ENCODE results near the gene NOMO2. TPM values are rescaled to one million over a fixed set of nuclear protein-coding genes. Genes with fewer than 3 reads are reported as not detected.
A peak's percentile ranks its signal among the peaks of the same experiment; 100 is the strongest.
"Not testable (repeated sequence)": the region's sequence is repeated elsewhere in the genome, so short reads cannot be mapped to it uniquely, and the experiment has no call there.

Gene NOMO2
- total RNA-seq, 2 experiments from 2014 or later = 77.2 to 122 TPM

DNA sequence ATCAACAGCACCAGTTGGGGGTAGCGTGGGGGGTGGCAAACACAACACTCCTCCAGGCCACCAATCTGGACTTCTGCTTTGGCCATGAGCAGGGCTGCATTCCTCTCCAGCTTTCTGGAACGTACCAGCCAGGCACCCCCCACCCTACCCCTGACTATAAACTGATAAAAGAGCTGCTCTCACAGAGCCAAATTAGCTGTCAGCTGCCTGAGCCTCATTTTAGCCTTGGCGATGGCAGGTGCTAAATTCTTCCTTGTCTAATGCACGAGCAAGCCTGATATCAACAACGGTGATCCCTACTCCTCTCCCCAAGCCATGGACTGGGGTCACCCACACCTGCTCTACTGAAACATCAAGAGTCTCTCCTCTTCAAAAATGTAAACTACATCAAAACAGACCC, 8.2 kb downstream of the NOMO2 start:
- H3K4me3 Mint-ChIP-seq; H3K27me3 Mint-ChIP-seq; H3K27ac Mint-ChIP-seq; H3K9me3 Mint-ChIP-seq; H3K36me3 Mint-ChIP-seq (ENCODE audit: low read depth); DNase-seq; POLR2A ChIA-PET; H3K4me1 Mint-ChIP-seq; CTCF ChIA-PET: not testable (repeated sequence)

DNA sequence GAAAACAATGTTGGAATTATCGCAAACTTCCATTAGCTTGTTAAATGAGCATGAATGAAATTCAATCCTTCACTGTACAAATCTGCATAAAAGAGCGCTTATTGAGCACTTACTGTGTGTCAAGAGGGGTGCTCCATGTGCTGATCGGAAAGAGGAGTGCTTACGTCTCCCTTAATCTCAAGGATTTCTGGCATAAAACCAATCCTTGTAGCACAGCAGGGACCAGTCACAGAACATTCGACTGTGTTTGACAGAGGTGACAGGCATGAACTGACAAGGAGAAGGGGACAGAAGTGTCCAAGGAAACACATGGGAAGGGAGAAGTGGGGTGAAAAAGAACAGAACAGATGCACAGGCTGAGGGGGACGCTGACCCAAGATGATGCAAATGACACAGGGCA, 14.5 kb downstream of the NOMO2 start:
- H3K4me3 Mint-ChIP-seq; H3K36me3 Mint-ChIP-seq (ENCODE audit: low read depth); H3K9me3 Mint-ChIP-seq; H3K4me1 Mint-ChIP-seq; H3K27ac Mint-ChIP-seq; DNase-seq; H3K27me3 Mint-ChIP-seq; POLR2A ChIA-PET; CTCF ChIA-PET: not testable (repeated sequence)

DNA sequence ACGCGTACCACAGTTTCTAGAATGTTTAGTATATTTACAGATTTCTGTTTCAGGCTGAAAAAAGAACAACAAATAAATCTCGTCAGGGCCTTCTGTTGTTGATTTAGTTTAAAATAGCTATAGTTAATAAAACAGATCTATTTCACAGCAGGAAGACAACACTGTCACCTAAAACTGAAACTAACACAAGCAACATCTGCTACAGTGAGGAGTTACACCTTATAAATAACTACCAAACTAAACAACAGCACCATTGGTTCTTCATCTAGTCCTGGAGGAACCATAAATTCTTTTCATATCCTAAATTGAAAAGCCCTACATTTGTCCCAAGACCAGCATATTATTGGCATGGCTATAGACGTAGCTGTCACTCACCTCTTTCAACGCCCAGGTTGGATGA, 15.0 kb downstream of the NOMO2 start:
- DNase-seq; H3K27ac Mint-ChIP-seq; H3K9me3 Mint-ChIP-seq; H3K4me1 Mint-ChIP-seq; H3K36me3 Mint-ChIP-seq (ENCODE audit: low read depth); POLR2A ChIA-PET; H3K27me3 Mint-ChIP-seq; H3K4me3 Mint-ChIP-seq; CTCF ChIA-PET: not testable (repeated sequence)

DNA sequence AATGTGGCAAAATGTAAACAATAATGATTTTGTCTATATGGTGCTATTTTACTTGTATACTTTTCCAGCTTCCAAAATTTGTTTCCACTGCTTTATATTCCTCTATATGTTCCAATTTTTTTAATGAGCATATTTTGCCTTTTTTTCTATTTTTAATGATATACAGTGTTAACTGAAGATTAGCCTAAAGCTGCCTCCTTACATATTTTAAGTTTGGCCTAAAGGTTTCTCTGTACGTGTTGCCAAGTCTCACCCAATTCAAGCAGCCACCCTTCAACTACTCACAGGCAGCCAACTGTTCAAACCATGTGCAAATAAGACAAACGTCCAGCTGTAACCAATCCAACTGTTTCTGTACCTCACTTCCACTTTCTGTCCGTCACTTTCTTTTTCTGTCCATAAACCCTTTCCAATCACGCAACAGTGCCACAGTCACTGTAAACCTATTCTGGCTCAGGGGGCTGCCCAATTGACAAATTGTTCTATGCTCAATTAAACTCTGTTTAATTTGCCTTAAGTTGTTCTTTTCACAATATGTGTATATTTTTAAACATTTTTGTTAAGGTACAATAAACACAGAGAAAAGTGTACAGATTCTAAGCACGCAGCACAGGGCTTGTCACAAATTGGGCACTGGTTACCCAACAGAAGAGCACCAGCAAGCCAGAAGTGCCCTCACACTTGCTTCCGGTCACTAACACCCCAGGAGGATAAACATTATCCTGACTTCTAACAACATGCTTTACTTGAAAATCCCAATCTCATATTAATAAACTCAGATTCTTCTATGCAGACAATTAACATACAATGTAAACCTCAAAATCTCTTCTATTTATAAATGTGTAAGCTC, 17.4 kb downstream of the NOMO2 start:
- H3K4me1 Mint-ChIP-seq; H3K36me3 Mint-ChIP-seq (ENCODE audit: low read depth); DNase-seq; H3K9me3 Mint-ChIP-seq; H3K27ac Mint-ChIP-seq; CTCF ChIA-PET; POLR2A ChIA-PET; H3K4me3 Mint-ChIP-seq; H3K27me3 Mint-ChIP-seq: not testable (repeated sequence)

DNA sequence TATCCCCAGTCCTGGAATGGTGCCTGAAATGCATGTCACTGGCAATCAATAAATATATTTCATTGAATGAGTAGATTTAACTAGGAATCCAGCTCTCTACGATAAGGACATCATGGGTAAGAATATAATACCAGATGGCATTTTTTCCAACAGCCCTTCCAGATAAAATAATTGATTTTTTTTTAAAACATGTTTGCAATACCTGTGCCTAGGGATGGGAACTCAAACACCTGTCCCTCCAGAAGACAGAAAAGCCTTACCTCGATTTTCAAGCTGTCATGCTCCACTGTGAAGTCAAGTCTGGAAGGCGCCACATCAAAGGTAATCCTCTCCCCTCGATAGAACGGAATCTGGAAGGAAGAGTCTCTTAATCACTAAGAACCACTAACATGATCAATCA, 20.0 kb downstream of the NOMO2 start:
- H3K4me3 Mint-ChIP-seq; POLR2A ChIA-PET; H3K4me1 Mint-ChIP-seq; H3K27ac Mint-ChIP-seq; H3K27me3 Mint-ChIP-seq; CTCF ChIA-PET; H3K36me3 Mint-ChIP-seq (ENCODE audit: low read depth); H3K9me3 Mint-ChIP-seq; DNase-seq: not testable (repeated sequence)

DNA sequence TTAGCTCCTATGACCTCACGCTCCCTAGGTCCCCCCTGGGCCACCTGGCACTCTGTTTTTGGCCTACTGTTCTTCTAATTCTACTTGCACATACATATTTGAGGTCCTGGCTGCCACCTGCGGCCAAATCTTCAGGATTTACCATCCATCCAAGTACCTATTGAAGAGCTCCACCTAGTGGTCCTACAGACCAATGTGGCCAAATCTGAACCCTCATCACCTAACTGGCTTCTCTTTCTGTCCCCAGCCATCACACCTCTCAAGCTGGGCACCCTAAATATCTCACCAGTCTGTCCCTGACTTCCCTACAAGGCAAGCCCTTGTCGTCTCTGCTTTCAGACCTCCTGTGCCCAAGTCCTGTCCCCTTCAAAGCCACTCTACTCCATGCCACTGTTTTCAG, 24.9 kb downstream of the NOMO2 start:
- H3K36me3 Mint-ChIP-seq (ENCODE audit: low read depth); H3K4me3 Mint-ChIP-seq; H3K4me1 Mint-ChIP-seq; H3K27ac Mint-ChIP-seq; H3K27me3 Mint-ChIP-seq; H3K9me3 Mint-ChIP-seq; CTCF ChIA-PET; POLR2A ChIA-PET: not testable (repeated sequence)
- peak; percentile 22 for DNase-seq

DNA sequence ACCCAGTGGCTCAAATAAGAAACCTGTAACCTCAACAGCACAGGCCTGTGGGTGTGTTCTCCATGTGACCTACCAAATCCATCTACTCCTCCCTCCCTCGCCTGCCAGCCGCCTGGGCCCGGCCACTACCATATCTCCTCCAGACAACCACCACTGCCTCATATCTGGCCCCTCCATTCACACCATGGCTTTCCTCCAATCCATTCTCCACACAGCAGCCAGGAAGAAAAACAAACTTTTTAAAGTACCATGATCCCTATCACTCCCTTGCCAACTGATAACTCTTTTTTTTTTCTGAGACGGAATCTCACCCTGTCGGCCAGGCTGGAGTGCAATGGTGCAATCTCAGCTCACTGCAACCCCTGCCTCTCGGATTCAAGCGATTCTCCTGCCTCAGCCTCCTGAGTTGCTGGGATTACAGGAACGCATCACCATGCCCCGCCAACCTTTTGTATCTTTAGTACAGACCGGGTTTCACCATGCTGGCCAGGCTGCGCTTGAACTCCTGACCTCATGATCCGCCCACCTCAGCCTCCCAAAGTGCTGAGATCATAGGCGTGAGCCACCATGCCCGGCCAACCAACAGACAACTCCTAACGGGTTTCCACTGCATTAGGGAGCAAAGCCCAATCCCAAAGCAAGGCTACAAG, 26.3 kb downstream of the NOMO2 start:
- H3K36me3 Mint-ChIP-seq (ENCODE audit: low read depth); H3K27me3 Mint-ChIP-seq; POLR2A ChIA-PET; DNase-seq; H3K9me3 Mint-ChIP-seq; H3K27ac Mint-ChIP-seq; H3K4me3 Mint-ChIP-seq; CTCF ChIA-PET; H3K4me1 Mint-ChIP-seq: not testable (repeated sequence)

DNA sequence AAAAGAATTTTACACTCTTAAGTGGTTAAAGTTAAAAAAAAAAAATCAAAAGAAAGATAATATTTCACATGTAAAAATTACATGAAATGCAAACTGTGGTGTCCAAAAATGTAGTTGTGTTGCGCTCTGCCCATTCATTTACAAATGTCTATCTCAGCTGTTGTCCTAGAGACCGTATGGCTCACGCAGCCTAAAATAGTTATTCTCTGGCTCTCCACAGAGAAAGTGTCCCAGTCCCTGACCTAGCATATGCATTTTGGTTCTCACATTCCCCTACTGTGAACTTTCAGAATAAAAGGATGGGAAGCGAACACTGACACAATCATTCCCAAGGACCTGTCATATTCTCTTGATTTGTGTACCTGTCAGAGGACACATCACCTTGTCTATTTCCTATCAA, 27.6 kb downstream of the NOMO2 start:
- CTCF ChIA-PET; H3K27me3 Mint-ChIP-seq; H3K9me3 Mint-ChIP-seq; POLR2A ChIA-PET; H3K4me1 Mint-ChIP-seq; H3K27ac Mint-ChIP-seq; DNase-seq; H3K4me3 Mint-ChIP-seq; H3K36me3 Mint-ChIP-seq (ENCODE audit: low read depth): not testable (repeated sequence)

DNA sequence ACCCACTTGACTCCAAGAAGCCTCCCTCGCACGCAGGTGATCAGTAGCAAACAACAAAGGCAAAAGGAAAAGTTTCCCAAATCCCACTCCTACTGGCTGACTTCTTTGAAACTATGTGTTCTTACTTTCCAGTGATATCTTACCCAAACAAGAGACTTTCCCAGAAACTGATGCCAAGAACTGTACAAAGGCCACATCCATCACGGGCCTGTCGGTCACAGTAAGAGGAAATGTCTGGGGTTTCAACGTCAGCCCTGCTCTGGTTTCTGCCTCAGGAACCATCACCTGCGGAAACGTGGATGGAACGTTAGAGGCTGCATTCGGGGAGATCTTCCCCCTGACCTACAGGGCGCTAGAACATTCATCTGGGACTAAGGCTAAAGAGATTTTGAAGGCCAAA, 30.6 kb downstream of the NOMO2 start:
- DNase-seq; H3K4me3 Mint-ChIP-seq; H3K27me3 Mint-ChIP-seq; H3K27ac Mint-ChIP-seq; CTCF ChIA-PET; H3K9me3 Mint-ChIP-seq; H3K4me1 Mint-ChIP-seq; POLR2A ChIA-PET; H3K36me3 Mint-ChIP-seq (ENCODE audit: low read depth): not testable (repeated sequence)

DNA sequence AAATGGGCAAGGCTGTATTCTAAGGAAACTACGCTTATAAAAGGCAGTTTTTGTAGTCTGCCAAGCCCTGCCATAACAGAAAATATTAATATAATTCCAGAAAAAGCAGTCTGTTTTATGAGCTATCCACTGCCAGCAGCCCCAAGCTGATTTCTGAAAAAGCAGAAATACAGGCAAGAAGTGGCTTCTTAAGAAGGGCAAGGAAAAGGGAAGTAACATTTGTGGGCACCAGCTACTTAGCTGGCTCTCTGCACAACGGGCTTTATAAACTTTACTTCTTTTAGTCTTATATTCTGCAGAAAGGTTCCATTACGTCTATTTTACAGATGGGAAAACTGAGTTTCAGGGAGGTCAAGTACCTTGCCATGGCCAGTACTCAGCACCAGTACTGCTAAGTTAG, 31.6 kb downstream of the NOMO2 start:
- POLR2A ChIA-PET; H3K36me3 Mint-ChIP-seq (ENCODE audit: low read depth); DNase-seq; H3K4me1 Mint-ChIP-seq; H3K4me3 Mint-ChIP-seq; H3K27ac Mint-ChIP-seq; H3K27me3 Mint-ChIP-seq; H3K9me3 Mint-ChIP-seq; CTCF ChIA-PET: not testable (repeated sequence)

DNA sequence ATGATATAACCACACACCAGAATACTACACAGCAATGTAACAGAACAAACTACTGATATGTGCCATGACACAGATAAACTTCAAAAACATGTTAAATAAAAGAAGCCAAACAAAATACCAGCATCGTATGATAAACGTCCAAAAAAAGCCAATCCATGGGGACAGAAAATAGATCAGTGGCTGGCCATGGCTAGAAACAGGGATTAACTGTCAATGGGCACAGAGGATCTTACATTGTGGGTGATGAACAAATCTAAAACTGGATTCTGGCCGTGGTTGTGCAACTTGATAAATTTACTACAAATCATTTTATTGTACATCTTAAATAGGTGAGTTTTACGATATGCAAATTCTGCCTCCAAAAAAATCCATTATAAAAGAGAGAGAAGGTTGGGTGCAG, 35.4 kb downstream of the NOMO2 start:
- H3K36me3 Mint-ChIP-seq (ENCODE audit: low read depth); H3K4me1 Mint-ChIP-seq; H3K9me3 Mint-ChIP-seq; CTCF ChIA-PET; H3K4me3 Mint-ChIP-seq; POLR2A ChIA-PET; H3K27me3 Mint-ChIP-seq; DNase-seq; H3K27ac Mint-ChIP-seq: not testable (repeated sequence)

DNA sequence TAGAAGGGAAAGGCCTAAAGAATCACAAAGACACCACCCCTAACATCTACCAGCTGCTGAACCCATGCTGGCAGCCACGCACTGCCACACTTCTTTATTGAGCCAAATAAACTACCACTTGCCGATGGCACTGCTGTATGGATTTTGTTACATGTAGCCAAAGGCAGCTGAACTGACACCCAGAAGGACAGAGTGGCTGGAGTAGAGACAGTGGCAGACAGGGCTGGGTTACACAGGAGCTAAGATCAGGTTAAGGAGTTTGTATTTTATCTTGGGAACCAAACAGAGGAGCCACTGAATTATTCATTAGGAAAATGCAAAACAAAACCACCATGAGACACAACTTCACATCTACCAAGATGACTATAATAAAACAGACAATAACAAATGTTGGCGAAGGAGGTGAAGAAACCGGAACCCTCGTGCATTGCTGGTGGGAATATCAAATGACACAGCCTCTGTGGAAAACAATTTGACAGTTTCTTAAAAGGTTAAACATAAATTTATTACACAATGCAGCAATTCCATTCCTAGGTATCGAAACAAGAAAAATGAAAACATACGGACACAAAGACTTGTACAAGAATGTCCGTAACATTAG, 35.9 kb downstream of the NOMO2 start:
- H3K27ac Mint-ChIP-seq; DNase-seq; H3K4me3 Mint-ChIP-seq; CTCF ChIA-PET; H3K4me1 Mint-ChIP-seq; H3K27me3 Mint-ChIP-seq; POLR2A ChIA-PET; H3K9me3 Mint-ChIP-seq; H3K36me3 Mint-ChIP-seq (ENCODE audit: low read depth): not testable (repeated sequence)

DNA sequence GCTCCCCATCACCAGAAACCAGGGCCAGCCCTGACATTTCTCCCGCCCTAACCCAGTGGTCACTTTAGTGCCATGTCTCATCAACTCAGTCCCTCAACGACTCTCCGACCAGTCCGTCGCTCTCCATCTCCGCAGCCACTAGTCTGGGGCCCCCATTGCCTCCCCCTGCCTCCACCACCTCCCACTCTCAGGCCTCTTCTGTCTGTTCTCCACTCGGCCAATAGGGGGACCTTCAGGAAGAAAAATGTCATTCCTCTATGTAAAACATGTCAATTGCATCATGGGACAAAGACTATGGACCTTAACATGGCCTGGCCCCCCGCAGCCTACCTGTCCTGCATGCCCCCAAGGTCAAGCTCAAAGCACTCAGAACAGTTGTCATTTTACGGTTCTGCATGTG, 39.3 kb downstream of the NOMO2 start:
- H3K4me3 Mint-ChIP-seq; CTCF ChIA-PET; POLR2A ChIA-PET; H3K27me3 Mint-ChIP-seq; H3K36me3 Mint-ChIP-seq (ENCODE audit: low read depth); H3K9me3 Mint-ChIP-seq; H3K27ac Mint-ChIP-seq; H3K4me1 Mint-ChIP-seq; DNase-seq: not testable (repeated sequence)
